Limb (tissue), 2 donors: ENCODE measurements around the gene MLXIP.

Source experiments
- DNase-seq, 2 donors: peaks; one replicate each; pipeline ENCODE4 v3.0.0-alpha.2; 2016; ENCODE audit errors: extremely low spot score in 2 of 2

MLXIP gene

DNA sequence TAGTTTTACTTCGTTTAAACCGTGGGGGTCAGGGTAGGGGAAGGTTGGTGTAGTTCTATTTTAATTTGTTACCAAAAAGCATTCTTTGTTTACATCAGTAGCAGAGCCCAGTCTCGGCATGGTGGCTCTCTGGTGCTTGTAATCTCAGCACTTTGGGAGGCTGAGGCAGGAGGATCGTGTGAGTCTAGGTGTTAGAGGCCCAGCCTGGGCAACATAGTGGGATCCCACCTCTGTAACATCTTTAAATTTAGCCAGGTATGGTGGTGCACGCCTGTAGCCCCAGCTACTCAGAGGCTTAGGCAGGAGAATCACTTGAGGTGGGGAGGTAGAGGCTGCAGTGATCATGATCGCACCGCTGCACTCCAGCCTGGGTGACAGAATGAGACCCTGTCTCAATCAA is 106.5 kb downstream of the MLXIP start:
- no peak for DNase-seq

DNA sequence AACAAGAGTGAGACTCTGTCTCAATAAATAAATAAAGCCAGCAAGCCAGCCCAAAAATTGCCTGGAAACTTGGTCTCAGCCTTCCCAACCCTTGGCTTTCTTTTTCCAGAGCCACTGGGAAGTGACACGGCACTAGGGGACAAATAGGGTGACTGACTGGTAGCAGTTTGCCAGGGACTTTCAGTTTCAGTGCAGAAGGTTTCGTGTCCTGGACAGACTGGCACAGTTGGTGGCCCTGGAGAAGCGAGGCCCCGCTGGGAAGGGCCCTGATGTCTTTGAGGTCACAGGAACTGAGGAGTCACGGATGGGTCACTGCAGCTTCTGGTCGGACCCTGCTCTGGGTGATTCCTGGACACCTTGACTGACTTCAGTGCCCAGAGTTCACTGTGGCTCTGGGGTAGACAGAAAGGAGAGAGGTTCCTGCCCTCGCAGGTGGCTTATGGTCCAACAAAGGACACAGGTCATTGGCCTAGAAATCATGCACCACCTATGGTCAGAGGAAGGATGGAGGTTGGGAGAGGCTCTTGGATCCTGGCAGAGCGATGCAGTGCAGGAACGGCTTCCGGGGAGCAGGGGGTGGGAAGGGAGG is 107.0 kb downstream of the MLXIP start:
- no peak for DNase-seq

DNA sequence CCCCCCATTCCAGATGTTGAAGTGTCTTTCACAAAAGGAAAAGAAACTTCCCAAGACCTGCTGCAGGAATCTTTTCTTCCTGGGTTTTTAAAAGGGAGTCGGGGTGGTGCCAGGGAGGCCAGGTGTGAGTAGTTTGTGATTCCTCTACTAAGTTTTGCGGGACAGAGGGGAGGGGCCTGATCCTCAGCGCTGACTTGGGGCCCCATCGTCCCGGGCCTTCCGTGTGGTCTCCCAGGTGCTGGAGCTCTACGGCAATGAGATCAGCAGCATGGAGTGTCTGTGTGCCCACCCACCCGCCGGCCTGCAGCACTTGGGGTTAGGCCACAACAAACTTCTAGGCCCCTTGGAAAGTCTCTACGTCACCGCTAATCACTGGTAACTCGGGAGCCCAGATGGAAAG is 108.9 kb downstream of the MLXIP start:
- DNase-seq: no peak

DNA sequence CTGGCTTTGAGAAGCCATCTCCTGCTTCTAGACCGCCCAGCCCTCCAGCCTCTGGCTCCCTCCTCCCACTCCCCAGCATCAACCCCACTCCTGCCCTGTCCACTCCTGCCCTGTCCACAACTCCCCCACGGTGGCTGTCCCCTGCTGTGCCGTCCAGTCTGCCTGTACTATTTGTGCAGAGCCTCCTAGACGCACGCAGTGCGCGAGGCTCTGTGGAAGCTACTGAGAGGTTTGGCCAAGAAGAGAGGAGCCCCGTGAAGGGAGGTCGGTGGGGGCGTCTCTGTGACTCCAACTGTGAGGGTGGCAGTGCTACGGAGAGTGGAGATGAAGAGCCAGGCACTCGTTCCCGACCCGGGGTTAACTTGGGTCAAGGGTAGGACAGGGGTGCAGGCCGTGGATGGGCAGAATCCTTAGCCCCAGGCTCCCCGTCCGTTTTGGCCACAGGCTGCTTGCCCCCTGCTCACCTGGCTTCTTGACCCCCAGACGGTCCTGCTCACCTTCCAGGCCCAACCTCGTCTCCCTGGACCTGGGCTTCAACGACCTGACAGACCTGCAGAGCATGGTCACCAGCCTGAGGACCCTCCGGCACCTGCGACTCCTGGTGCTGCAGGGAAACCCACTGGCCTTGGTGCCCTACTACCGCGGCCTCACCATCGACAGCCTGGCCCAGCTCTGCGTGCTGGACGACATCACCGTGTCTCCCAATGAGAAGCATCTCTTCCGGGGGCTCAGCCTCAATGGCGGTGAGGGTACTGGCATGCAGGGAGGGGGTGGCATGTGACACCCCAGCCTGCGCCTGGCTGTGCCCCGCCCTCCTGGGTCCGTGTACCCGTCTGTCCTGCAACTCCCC is 111.3 kb downstream of the MLXIP start:
- no peak for DNase-seq

DNA sequence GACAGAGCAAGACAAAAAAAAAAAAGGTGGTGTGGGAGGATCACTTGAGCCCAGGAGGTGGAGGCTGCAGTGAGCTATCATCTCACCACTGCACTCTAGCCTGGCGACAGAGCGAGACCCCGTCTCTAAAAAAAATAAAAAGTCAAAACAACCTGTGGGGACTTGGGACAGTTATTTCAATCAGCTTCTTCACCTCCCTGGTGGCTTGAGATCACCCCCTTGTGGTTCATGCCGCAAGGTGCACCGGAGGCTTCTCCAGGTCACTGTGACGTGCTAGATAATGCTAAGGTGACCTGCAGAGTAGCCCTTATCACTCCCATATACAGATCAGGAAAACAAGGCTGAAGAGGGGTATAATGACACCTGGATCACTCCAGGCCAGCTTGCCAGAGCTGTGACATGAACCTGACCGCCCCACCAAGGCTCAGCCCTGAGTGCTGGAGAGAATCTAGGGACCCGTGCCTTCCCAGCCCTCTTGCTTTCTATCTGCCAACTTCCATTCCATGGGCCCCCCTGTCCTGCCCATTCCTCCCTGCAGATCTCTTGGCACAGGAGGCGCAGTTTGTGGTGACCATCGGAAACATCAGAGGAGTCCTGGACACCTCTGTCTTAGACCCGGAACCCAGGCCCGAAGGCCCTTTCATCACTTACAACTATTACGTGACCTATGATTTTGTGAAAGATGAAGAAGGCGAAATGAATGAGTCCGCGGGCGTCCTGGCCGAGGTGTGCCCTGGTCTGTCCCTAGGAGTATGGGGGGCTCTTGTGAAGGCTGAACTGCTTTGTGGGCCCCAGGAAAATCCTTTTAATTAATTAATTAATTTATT is 112.5 kb downstream of the MLXIP start:
- DNase-seq: no peak

DNA sequence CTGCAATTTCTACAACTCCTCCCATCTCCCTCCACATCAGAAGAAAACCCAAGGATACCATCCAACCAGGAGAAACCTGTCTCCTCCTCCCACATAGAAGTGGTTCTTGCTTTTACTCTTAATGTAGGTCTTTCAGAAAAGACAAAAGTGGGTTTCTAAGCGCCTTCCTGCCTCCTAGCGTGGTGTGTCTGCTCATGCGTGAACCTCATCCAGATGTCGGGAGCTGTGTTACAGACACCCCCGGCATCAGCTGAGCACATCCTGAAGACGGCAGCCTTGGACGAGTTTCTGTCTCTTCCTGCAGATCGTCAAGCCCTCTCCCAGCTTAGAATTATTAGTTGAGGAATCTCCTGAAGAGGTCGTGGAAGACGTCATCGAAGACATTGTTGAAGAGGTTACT is 113.9 kb downstream of the MLXIP start:
- DNase-seq: no peak

DNA sequence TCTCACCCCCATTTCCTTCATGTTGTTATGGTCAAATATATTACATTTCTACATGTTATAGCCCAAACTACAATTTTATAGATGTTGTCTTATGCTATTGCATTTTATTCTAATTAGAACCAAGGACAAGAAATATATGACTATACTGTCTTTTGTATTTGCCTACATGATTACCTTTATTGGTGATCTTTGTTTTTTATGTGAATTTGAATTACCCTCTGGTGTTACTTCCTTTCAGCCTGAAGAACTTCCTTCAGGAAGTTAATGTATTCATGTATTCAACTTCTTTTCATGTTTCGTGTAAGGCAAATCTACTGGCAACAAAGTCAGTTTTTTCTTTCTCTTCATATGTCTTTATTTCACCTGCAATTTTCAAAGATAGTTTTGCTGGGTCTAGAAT is 116.2 kb downstream of the MLXIP start:
- no peak for DNase-seq

DNA sequence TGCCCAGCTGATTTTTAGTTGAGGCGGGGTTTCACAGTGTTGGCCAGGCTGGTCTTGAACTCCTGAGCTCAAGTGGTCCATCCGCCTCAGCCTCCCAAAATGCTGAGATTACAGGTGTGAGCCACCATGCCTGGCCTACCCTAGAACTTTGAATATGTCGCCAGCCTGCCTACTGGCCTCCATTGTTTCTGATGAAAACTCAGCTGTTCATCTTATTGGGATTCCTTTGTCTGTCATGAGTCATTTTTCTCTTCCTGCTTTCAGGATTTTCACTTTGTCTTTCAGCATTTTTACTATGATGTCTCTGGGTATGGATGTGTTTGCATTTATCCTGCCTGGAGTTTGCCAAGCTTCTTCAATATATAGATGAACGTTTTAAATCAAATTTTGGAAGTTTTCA is 116.8 kb downstream of the MLXIP start:
- no peak for DNase-seq
